ENCODE data around the gene MPIG6B. TPM values are rescaled to one million over a fixed set of nuclear protein-coding genes. Genes with fewer than 3 reads are reported as not detected.

Gene MPIG6B
- total and polyA plus RNA-seq, 12 donors = 0.11 to 0.97 (median 0.27) TPM; not detected in 3

DNA sequence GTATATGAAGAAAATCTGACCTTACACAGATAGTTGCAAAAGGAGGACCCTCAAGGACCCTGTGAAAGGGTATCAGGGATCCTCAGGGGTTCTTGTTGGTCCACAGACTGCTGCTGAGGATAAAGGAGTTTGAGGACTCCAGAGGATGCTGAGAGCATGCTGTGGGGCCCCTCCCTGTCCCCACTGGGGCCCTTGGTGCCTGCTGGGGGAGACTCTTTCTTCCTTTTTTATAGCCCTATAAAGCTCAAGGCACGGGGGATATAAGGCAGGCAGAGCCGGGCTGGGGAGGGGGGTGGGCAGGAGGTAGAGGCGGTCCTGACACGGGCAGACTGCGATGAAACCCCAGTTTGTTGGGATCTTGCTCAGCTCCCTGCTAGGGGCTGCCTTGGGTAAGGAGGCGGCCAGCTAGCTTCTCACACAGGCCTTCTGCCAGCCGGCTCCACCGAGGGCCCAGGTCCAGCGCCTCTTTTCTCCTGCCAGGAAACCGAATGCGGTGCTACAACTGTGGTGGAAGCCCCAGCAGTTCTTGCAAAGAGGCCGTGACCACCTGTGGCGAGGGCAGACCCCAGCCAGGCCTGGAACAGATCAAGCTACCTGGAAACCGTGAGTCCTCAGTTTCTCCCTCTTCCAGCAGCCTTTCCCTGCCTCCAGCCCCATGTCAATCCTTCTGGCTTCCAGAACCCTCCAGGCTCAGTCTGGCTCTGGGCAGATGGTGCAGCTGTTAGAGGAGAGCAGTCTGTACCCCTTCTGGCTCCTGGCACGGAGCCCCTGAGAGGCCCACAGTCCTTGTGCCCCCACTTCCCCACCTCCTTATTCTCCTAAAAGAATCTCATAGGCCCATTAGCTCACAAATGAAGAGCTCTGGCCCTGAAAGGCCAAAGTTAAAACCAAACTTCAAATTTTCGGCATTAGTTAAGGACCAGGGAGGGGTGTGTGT lies 7.9 kb upstream of the MPIG6B start, which contains the start of gene LY6G6D:
Gene LY6G6D, plus strand, starts transcription at position 327 of the 937 bp plus-strand sequence. Its CDS starts 8 bp downstream, at position 335.
- TF ChIP-seq, protein P1, sequence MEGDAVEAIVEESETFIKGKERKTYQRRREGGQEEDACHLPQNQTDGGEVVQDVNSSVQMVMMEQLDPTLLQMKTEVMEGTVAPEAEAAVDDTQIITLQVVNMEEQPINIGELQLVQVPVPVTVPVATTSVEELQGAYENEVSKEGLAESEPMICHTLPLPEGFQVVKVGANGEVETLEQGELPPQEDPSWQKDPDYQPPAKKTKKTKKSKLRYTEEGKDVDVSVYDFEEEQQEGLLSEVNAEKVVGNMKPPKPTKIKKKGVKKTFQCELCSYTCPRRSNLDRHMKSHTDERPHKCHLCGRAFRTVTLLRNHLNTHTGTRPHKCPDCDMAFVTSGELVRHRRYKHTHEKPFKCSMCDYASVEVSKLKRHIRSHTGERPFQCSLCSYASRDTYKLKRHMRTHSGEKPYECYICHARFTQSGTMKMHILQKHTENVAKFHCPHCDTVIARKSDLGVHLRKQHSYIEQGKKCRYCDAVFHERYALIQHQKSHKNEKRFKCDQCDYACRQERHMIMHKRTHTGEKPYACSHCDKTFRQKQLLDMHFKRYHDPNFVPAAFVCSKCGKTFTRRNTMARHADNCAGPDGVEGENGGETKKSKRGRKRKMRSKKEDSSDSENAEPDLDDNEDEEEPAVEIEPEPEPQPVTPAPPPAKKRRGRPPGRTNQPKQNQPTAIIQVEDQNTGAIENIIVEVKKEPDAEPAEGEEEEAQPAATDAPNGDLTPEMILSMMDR (IDR thresholded peaks at IDR 0.05) = no peak
- peaks cover 0 to 10% (median 0%) of the 10 kb centered on the region in 9 donors for H3K4me1 ChIP-seq

DNA sequence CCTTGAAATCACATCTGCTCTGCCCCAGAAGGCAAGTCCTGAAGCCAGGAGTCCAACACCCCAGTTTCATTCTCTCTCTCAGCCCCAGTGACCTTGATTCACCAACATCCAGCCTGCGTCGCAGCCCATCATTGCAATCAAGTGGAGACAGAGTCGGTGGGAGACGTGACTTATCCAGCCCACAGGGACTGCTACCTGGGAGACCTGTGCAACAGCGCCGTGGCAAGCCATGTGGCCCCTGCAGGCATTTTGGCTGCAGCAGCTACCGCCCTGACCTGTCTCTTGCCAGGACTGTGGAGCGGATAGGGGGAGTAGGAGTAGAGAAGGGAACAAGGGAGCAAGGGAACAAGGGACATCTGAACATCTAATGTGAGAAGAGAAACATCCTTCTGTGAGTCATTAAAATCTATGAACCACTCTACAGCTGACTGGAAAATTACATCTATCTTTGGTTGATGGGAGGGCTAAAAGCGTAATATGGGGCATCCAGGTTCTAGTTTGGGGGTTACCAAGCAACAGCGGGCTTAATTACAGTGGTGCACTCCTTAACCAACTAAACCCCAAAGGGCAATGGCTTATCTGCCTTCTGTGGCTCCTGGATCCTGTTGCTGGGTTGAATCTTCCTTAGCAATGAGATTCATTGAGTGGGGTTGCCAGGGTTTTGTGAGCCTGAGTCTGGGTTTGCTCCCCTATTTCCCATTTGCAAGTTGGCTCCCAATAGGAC lies 5.5 kb upstream of the MPIG6B start:
- Histone ChIP-seq H3K4me3 (no peak overlapping the region), H3K9me3 (no peaks in the 10 kb centered on the region), H3K36me3 (no peaks in the 10 kb centered on the region), H3K27me3 (no peaks in the 10 kb centered on the region), H3K4me1 (no peaks in the 10 kb centered on the region), H3K27ac (no peak overlapping the region)
- 67 to 70% methylated on average over 10 of the region's 10 CpGs for WGBS, 2 donors
- DNase-seq = no peak
- intact Hi-C loops (cut with DNase I) = no loop called here
- TF ChIP-seq, protein P1 (IDR thresholded peaks at IDR 0.05) = no peak
- no peak for ATAC-seq

More for the DNA sequence above, 7.9 kb upstream of the MPIG6B start, which contains the start of gene LY6G6D:
- Histone ChIP-seq H3K27ac (no peak within 1 kb of the TSS), H3K9me3 (no peaks in the 10 kb centered on the region), H3K4me3 (no peak within 1 kb of the TSS), H3K36me3 (no peaks in the 10 kb centered on the region), H3K27me3 (no peaks in the 10 kb centered on the region)
- WGBS, 2 donors = 73 to 80% methylated on average over 16 of the region's 16 CpGs
- DNase-seq (no peak), ATAC-seq (no peak)
- intact Hi-C loops (cut with DNase I) = no loop called here

DNA sequence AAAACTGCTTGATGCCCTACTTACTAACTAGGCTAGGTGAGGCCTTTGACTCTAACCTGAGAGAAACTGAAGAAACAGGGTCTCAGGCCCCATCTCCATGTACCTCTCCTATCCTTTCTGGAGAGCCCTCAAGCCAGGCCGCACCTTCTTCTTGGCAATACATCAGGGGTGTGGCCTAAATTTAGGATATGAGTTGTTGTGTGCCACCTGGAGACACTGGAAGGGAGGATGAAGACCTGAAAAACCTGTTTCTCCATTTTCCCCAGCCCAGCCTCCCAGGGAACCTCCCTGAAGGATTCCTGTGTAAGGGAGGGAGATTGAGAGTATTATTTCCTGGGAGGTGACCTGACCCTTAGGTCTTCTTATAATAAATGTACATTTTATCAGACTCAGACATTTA lies 4.9 kb upstream of the MPIG6B start:
- Histone ChIP-seq H3K27ac (no peak overlapping the region), H3K36me3 (no peaks in the 10 kb centered on the region), H3K27me3 (no peaks in the 10 kb centered on the region), H3K9me3 (no peaks in the 10 kb centered on the region), H3K4me3 (no peak overlapping the region), H3K4me1 (no peaks in the 10 kb centered on the region)
- no peak for ATAC-seq
- TF ChIP-seq, protein P1 (IDR thresholded peaks at IDR 0.05) = no peak
- intact Hi-C loops (cut with DNase I) = no loop called here
- 88 to 94% methylated on average over 1 of the region's 1 CpG for whole genome bisulfite sequencing, 2 donors
- no peak for DNase-seq

DNA sequence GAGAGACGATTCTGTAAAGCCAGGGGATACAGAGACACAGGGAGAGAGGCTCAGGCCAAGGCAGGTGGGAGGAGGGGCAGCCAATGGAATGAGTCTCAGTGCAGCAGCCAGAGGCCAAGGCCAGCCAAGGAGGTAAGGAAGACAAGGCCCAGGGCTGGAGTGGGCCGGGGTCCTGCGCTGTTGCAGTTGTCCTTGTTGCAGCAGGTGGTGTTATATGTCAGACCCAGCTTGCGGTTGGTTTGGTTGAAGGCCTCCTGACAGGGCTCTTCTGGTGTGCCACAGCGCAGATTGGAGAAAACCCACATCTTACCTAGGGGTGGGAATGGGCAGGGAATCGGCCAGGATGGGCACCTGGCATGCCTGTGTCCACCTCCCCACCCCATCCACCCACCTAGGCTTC lies 4.2 kb upstream of the MPIG6B start:
- TF ChIP-seq, protein P1 (IDR thresholded peaks at IDR 0.05) = no peak
- Histone ChIP-seq H3K4me1 (peaks cover 0 to 6% (median 0%) of the 10 kb centered on the region in 9 donors), H3K27me3 (no peaks in the 10 kb centered on the region), H3K9me3 (no peaks in the 10 kb centered on the region), H3K36me3 (no peaks in the 10 kb centered on the region), H3K4me3 (no peak overlapping the region), H3K27ac (no peak overlapping the region)
- DNase-seq (no peak), ATAC-seq (no peak)
- 85 to 92% methylated on average over 6 of the region's 6 CpGs for WGBS, 2 donors
- intact Hi-C loops (cut with DNase I) = no loop called here

All from heart right ventricle (tissue), 16 donors.